Fibroblast of skin of left quadriceps (primary cell): ENCODE data around the gene DCT.
"Not testable (repeated sequence)": the region's sequence is repeated elsewhere in the genome, so short reads cannot be mapped to it uniquely, and the experiment has no call there.

Experiments used
- DNase-seq, 2 experiments: peaks; one replicate each; pipeline ENCODE4 v3.0.0-alpha.2; 2013; ENCODE audit warnings: low read depth in 2 of 2

DCT gene

DNA sequence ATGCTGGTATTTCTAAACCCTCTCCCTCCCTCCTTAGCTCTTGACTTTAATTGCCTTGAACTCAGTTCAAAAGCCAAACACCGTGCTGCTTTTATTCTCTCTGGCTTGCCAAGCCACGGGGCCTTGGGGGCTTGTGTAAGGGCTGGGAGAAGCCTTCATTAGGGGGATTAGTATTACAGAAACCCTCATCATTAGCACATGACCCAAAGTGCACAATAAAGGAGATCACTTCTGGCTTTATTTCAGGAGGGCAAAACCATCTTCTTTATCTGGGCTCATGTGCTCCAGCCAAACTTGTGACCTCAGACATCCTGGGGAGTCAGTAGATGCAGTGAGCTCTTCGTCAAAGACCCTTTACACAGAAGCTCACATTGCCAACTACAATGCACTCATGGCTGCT lies at the start of gene DCT:
Gene DCT, minus strand, starts transcription at position 67 of the 400 bp plus-strand sequence. CDS start 427 bp downstream, outside the sequence.
- no peak for DNase-seq

DNA sequence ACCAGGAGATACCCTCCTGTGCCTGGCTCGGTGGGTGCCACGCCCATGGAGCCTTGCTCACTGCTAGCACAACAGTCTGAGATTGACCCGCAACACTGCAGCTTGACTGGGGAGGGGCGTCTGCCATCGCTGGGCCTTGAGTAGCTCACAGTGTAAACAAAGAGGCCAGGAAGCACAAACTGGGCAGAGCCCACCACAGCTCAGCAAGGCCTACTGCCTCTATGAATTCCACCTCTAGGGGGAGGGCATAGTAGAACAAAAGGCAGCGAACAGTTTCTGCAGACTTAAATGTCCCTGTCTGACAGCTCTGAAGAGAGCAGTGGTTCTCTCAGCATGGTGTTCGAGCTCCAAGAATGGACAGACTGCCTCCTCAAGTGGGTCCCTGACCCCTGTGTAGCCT lies 47.5 kb upstream of the DCT start:
- DNase-seq = not testable (repeated sequence)

DNA sequence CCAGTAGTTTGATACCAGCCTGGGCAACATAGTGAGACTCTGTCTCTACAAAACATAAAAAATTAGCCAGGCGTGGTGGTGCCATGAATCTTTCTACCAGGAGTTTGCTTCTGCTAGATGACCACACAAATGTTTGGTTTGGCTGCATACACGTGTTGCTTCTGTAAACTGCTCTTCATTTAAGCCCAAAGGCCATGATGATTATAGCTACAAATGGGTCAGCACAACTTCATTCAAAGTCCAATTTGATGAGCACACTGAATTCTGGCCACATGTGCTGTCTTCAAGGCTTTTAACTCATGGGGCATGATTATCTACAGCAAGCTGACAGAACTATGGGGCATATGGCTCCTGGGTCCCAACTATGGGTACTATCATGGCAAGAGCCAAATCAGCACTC lies 46.3 kb upstream of the DCT start:
- DNase-seq = no peak

DNA sequence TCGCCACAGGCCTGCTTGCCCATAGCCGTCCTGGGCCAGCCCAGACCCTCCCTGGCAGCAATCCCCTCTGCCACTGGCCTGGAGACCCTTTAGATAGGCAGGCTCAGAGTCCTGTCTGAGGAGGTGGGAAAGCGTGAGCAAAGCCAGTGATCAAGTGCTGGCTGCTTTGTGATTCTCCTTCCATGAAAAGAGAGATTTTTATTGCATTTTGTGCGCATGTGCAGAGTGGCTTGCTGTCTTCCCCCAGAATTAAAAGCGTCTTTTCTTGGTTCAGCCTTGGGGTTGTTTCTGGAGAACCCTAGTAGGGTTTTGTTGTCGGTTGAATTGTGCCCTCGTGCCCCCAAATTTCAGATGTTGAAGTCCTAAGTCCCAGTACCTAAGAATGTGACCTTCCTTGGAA lies 44.9 kb upstream of the DCT start:
- no peak for DNase-seq

DNA sequence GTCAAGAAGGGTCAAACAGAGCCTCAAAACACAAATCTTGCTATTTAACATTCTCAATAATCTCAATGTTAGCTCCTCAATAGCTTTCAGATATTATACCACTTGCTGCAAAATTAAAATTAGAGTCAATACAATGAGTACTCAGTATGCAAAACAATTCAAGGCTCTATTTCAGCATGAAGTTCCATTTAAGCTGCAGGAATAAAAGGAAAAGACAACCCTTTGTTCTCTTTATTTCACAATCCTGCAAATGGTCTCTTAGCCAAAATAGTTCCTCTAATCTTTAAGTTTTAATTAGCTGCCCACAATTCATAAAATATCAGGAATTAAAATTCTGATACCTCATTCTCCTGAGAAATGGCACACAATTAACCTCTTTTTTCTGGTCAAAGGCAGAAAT lies 40.5 kb upstream of the DCT start:
- DNase-seq = no peak

DNA sequence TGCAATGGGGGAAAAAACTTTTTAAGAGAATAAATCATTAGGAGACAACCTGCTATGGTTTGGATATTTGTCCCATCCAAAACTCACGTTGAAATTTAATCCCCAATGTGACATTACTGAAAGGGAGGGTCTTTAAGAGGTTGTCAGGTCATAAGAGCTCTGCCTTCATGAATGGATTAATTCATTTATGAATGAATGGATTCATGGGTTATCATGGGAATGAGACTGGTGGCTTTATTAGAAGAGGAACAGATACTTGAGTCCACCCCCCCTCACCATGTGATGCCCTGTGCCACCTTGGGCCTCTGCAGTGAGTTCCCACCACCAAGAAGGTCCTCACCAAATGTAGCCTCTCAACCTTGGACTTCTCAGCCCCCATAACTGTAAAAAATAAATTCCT lies 37.0 kb upstream of the DCT start:
- no peak for DNase-seq

DNA sequence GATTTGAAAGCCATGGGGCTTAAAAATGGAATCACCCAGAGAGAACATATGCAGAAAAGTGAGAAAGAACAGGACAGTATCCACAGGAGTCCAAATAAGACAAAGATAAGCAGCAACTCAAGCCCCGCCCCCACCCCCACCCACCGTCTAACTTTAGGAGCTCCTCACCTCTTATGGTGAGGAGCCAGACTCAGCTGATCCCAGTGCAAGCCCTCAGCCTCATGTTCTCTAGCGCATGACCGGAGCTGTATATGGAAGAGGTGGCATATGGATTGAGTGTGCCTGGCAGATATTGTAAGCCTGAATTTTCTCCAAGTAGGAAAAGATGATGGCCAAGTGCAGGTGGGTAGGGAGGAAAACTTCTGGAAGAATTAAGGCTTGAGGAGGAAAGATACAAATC lies 36.4 kb upstream of the DCT start:
- DNase-seq = no peak

DNA sequence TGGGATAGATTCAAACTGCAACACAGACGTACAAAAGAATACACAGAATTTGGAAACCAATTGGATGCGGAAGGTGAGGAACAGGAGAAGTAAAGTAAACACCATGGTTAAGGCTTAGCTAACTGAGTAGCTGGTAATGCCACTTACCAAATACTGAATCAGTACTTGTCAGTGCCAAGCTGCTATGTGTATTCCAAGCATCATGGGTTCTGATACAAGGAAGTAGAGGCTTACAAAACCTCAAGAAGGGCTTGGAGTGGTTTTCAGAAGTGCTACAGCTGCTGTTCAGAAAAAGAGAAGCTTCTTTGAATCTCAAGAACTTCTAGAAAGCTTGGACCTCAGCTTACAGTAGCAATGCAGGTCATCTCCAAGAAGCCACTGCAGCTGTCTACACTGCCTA lies 35.9 kb upstream of the DCT start:
- no peak for DNase-seq

DNA sequence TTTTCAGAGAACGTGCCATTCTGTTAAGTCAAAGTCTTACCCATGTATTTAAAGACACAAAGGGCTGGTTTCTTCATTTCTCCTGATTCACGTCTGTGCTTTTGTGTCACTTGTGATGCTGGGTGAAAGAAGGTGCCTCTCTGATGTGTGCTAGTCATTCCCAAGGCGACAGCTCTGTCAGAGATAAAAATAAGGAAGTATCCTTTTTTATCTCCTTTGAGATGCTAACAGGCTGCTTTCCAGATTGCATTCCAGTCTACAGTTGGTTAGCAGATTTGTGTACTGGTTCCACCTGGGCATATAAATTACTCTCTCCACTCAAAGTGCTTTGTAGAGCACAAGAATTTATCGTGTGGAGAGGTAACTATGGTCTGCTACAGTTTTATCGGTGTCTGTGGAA lies 33.5 kb upstream of the DCT start:
- DNase-seq = no peak

DNA sequence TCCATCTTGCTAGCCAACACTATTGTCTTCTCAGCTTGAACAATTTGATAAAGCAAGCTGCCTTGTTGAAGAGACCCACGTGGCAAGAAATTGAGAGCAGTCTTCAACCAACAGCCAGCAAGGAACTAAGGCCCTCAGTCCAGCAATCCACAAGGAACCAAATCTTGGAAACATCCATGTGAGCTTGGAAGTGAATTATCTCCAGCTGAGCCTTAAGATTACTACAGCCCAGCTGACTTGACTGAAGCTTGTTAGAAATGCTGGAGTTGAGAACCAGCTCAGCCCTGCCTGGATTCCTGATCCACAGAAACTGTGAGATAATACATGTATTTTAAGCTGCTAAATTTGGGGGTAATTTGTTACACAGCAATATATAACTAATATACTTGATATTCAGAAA lies 26.2 kb upstream of the DCT start:
- DNase-seq = no peak

DNA sequence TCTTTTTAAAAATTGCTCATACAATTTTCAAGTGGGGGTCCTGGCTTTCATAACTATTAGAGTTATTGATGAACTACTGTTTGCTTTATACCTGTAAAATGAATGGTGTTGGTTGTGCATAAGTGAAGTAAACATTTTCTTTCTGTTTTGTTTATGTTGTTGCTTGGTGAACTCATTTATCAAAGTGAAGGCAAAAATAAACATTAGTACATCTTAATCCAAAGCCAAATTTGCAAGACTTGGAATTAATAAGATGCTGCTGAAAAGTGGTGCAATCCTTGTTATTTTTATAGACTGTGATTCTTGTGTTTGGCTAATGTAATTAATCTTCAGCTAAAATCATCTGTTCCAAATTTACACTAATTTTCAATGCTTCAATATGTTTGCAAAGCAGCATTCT lies 24.4 kb upstream of the DCT start:
- DNase-seq = no peak

DNA sequence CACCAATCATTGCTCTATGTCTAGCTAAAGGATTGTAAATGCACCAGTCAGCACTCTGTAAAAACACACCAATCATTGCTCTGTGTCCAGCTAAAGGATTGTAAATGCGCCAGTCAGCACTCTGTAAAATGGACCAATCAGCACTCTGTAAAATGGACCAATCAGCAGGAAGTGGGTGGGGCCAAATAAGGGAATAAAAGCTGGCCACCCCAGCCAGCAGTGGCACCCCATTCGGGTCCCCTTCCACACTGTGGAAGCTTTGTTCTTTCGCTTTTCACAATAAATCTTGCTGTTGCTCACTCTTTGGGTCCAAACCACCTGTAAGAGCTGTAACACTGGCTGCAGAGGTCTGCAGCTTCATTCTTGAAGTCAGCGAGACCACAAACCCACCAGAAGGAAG lies 19.3 kb upstream of the DCT start:
- DNase-seq = not testable (repeated sequence)

DNA sequence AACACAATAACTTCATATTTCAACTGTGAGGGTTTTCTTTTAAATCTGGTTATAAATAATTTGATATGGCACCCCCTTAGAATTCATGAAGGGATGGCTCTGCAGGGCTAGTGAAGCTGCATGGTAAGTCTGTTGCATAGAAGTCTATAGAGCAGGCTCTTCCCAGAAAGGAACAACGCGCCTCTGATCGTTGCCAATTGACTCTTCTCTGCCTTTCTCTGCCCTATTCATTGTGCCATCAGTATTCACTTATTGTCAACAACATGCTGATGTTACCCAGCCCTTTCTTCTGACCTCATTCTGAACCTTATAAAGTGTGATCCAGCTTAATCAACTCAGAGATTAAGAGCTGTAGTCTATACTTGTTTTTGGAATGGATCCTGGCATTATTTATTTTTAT lies 16.3 kb upstream of the DCT start:
- DNase-seq = no peak

DNA sequence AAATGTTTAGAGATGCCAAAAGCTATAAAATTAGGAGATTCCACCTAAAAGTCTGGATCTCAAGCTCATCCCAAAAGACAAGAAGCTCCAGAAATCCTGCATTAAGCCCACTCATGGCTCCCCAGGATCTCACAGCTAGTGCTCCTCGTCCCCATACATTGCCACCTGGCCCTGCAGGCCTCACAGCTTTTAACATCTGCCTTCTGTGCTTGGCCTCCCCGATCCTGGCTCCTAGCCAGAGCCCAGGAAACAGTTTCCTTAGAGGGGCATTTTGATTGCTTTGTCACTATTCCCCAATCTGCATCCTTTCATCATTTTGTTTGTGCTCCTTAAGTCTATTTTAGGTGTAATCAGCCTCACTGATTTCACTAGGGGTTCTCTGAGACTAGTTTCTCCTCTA lies 14.5 kb upstream of the DCT start:
- no peak for DNase-seq

DNA sequence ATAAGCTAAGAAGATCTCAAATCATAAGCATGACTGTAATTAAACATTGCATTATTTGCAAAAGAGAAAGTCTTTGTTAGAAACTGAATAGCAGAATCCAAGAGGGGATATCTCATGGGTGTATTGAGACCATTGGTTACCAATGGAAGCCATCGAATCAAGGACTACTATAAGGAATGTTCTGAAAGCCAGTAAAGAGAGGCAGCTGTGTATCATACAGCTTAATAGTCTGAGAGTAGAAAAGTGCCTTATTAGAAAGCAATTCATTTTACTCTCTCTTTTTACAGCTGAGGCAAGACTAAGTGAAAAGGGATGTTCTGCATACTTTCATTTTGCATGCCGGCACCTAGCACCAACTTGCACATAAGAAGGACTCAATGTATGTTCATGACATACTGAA lies 7.6 kb upstream of the DCT start:
- DNase-seq = no peak

DNA sequence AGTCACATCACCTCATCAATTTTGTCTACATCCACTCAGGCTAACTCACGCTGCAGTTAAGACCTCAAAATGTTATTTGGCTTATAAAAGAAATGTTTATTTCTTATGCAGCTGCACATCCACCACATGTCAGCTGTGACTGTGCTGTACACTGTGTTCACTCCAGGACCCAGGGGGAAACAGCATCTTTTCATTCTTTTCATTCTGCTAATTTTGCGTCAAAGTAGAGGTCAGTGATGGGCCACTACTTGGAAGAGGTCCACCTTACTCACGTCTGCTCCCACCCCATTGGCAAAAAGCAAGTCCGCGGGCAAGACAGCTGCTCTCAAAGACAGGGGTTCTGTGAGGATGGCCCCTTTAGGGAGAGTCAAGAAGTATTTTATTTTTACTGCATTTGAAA lies 4.5 kb upstream of the DCT start:
- DNase-seq = no peak

DNA sequence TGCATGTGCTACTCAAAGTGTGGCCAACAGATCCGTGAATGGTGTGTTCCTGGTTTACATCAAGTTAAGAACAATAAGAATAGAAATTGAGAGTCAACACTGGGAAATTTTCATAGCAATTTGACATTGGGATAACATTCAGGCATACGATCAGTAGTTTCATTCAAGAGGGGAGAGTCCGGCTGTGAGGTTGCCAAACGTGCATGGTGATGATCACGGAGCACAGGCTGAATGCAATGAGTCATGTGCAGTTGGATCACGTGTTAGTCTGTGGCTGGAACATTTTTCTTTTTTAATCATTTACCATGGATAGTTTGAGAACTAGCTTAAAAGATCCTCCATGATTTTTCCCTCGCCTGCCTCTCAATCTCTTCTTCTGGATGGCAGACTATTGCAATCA lies 2.5 kb upstream of the DCT start:
- DNase-seq = peak; percentile 29 to 35

DNA sequence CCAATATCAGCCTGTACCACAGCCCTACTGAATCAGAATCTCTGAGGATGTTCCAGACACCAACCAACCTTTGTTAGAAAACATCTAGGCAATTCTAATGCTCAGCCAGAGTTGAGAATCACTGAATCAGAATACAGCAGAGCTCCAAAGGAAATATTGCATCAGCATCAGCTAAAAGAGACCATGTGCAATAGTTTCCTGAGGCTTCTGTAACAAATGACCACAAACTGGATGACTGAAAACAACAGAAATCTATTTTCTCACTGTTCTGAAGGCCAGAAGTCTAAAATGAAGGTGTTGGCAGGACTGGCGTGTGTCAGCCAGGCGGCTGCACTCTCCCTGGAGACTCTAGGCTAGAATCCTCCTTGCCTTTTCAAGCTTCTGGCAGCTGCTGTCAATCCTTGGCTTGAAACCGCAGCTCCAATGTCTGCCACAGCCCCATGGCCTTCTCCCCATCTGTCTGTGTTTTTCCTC lies 1.2 kb upstream of the DCT start:
- peak; percentile 70 to 71 for DNase-seq

DNA sequence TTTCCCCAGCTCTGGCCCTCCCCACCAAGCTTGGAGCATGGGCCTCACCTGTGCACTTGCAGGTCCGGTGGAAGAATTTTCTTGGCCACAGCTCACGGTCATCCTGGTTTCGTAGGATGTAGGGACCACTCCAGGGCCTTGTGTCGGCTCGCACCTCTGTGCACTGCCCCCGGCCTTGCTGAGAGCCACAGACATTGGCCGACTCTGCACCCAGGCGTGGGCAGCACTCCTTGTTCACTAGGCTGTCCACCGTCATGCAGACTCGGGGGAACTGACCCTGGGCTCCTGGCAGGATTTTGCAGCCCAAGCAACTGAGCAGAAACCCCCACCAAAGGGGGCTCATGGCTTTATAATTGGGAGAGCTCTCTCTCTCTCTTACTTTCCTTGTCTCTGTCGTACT lies 569 bp downstream of the DCT start:
- DNase-seq = no peak

DNA sequence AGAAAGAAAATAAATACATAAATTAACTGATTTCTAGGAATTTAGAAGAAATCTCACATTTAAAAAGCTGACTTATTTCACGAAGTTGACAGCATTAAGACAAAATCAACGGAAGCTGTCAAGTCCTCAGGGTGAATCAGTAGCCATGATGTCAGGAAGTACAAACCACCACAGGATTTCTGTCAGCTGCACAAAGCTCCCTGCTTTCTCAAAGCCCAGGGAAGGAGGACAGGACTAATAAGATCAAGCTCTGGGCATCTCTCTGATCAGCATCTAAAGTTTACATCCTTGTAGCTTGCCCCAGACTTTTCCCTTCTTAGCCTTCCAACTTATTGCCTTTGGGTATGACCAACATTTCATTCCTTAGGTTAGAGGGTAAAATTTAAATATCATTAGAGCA lies 9.4 kb downstream of the DCT start:
- DNase-seq = no peak

DNA sequence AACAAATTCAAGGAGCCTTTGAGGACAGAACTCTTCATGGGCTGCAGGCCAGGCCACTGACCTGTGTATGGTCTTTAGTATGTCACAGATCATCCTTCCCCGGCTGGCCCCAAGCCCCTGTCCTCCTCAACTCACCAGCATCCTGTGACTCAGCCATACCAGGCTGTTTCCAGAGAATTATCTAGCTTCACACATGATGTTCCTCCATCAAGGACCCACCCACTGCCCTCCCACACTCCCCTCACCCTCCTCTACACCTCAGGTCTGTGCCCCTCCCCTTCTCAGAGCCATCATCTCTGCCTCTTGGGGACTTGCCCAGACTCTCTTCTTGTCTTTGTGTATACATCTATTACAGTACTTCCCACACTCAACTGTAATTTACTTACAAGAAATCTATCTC lies 14.7 kb downstream of the DCT start:
- DNase-seq = no peak

DNA sequence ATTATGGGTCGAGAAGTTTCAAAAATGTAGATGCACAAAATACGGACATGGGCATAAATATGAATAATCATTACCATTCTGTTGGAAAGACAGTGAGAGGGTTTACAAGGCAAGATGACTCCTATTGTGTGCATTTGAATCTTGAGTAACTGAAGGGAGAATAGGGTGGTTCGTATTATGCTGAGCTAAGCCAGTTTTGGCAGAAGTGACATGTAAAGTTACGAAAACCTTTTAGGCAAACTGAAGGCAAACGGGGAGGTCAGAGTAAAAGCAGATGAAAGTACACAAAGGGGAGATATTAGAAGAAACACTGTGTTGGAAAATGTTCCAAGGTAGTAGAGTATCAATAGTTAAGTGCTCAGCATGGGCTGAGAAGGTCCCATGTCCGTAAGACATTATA lies 16.8 kb downstream of the DCT start:
- DNase-seq = no peak

DNA sequence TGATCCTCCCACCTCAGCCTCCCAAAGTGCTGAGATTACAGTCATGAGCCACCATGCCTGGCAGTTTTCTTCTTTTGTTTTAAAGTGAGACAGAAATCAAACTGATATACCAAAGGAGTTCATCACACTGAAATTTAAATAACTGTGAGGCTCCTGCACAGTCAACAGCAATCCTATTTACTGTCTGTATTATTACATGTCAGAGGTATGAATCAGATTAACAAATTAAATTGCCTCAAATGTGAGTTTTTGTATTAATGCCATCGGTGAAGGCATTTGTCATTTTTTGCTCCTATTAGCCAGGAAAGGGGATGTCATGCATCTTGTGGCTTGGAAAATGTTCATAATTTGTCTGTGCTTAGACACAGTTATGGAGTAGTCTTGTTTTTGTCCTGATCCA lies 20.4 kb downstream of the DCT start:
- DNase-seq = no peak

DNA sequence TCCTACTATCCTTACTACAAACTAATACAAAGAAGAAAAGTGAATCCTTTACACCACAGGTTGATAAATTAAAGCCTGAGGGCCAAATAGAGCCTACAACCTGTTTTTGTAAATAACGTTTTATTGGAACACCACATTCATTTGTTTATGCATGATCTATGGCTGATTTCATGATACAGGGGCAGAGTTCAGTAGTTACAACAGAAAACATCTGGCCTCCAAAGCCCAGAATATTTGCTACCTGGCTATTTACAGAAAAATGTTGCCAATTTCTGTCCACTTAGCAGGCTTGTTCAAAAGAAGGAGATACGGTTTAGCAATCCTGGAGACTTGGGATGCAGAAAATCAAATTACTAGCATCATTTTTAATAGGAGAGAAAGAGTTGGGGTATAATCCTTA lies 24.1 kb downstream of the DCT start:
- DNase-seq = no peak

DNA sequence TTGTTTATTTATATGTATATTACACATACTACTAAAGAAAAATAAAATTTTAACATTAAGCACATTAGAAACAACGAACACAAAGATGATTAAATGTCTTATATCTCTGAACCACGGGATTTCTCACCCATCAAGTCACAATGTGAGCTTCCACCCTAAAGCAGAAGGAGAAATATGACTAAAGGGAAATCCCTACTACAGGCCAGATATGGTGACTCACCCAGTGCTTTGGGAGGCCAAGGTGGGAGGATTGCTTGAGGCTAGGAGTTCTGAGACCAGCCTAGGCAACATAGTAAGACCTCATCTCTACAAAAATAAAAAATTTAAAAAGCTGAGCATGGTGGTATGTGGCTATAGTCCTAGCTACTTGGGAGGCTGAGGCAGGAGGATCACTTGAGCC lies 24.6 kb downstream of the DCT start:
- no peak for DNase-seq
